Endothelial cell of umbilical vein (primary cell): ENCODE data around the gene MROH2A. TPM values are rescaled to one million over a fixed set of nuclear protein-coding genes. Genes with fewer than 3 reads are reported as not detected.

Experiments
- BruUV-seq: library from RNA; stranded (reverse); fragments of 400-500 nt; replicated peaks from 2 replicates; lab custom pipeline; 2021; lab: Mats Ljungman, UMichigan
- CTCF ChIA-PET: fragments of 300-600, 350-600 bp; sonication (Branson Sonifier 250); formaldehyde crosslinking; loops from one replicate; lab custom pipeline; 2021; ENCODE audit warnings: antibody characterized with exemption, inconsistent platforms; lab: Charles Lee
- POLR2A ChIA-PET: fragments of 300-600, 350-600 bp; sonication (Branson Sonifier 250); formaldehyde crosslinking; loops from one replicate; lab custom pipeline; 2021; ENCODE audit warnings: antibody characterized with exemption, inconsistent platforms; lab: Charles Lee
- DNase-seq: peaks from one replicate; pipeline ENCODE4 v3.0.0-alpha.2; 2011; ENCODE audit warnings: low read depth, low spot score
- FAIRE-seq: peaks from 2 replicates; lab custom pipeline; 2011; peaks lifted over from hg19 to GRCh38; lab: Jason Lieb, UNC
- H2AFZ ChIP-seq: 2 replicates; pipeline ENCODE4 v1.6.0; 2012; ENCODE audit warnings: low read depth, low read length, control low read depth, inconsistent platforms
- H3K27ac ChIP-seq: 2 replicates; pipeline ENCODE4 v1.5.1; 2011; ENCODE audit warnings: low read depth, mild to moderate bottlenecking, control low read depth, low read length, moderate library complexity; ENCODE audit not compliant: insufficient read depth
- H3K27me3 ChIP-seq, 2 experiments: 2 replicates each; pipeline versions ENCODE4 v1.6.0 to v1.6.1; 2011; ENCODE audit warnings: low read length in 2 of 2, mixed read lengths in 1 of 2; ENCODE audit not compliant: control insufficient read depth in 2 of 2, insufficient read depth in 2 of 2
- H3K36me3 ChIP-seq, 2 experiments: 2 replicates in 1 of 2; 3 replicates in 1 of 2; pipeline ENCODE4 v1.5.1; 2011; ENCODE audit warnings: low read length in 2 of 2, mild to moderate bottlenecking in 1 of 2, moderate library complexity in 1 of 2; ENCODE audit not compliant: control insufficient read depth in 2 of 2, insufficient read depth in 2 of 2; ENCODE audit errors: extremely low read depth in 1 of 2
- H3K4me1 ChIP-seq: 3 replicates; pipeline ENCODE4 v1.5.1; 2011; ENCODE audit warnings: mild to moderate bottlenecking, low read length; ENCODE audit not compliant: control insufficient read depth, insufficient read depth; ENCODE audit errors: extremely low read depth
- H3K4me2 ChIP-seq: 2 replicates; pipeline ENCODE4 v1.6.1; 2011; ENCODE audit warnings: low read length, control low read depth, mixed read lengths; ENCODE audit not compliant: insufficient read depth
- H3K4me3 ChIP-seq, 3 experiments: fragments of 200-600 bp in 1 of 3; sonication (generic), shearing (Covaris generic) in 1 of 3; replicated peaks in 1 of 3; 2 replicates each; pipeline ENCODE4 v1.5.1; 2011 to 2016; ENCODE audit warnings: control low read depth in 3 of 3, low read length in 3 of 3, mild to moderate bottlenecking in 2 of 3, inconsistent platforms in 1 of 3, low read depth in 1 of 3, moderate library complexity in 1 of 3; ENCODE audit not compliant: insufficient read depth in 1 of 3
- H3K79me2 ChIP-seq: 2 replicates; pipeline ENCODE4 v1.6.0; 2012; ENCODE audit warnings: low read length, inconsistent platforms; ENCODE audit not compliant: control insufficient read depth, insufficient read depth
- H3K9ac ChIP-seq: replicated peaks from 2 replicates; pipeline ENCODE3; 2011; ENCODE audit warnings: low read length, control low read depth; ENCODE audit not compliant: insufficient read depth; ENCODE audit errors: extremely low read depth
- H3K9me1 ChIP-seq: replicated peaks from 3 replicates; pipeline ENCODE4 v1.6.0; 2011; ENCODE audit warnings: mild to moderate bottlenecking, low read length; ENCODE audit not compliant: control insufficient read depth, insufficient read depth; ENCODE audit errors: extremely low read depth
- H3K9me3 ChIP-seq: replicated peaks from 2 replicates; pipeline ENCODE4 v1.5.1; 2012; ENCODE audit warnings: low read length, inconsistent platforms; ENCODE audit not compliant: control insufficient read depth, insufficient read depth
- H4K20me1 ChIP-seq: replicated peaks from 2 replicates; pipeline ENCODE3; 2011; ENCODE audit warnings: mild to moderate bottlenecking, low read length; ENCODE audit not compliant: control insufficient read depth, insufficient read depth; ENCODE audit errors: extremely low read depth
- EZH2 ChIP-seq: IDR thresholded peaks from 2 replicates; pipeline ENCODE4 v1.6.1; 2012; ENCODE audit warnings: borderline replicate concordance, low read depth, mild to moderate bottlenecking, moderate library complexity, low read length, inconsistent platforms; ENCODE audit not compliant: severe bottlenecking
- FOS ChIP-seq: IDR thresholded peaks from 2 replicates; pipeline ENCODE4 v1.6.1; 2011; ENCODE audit warnings: mild to moderate bottlenecking, low read length, moderate library complexity, borderline replicate concordance; ENCODE audit not compliant: insufficient read depth
- GATA2 ChIP-seq: IDR thresholded peaks from 2 replicates; pipeline ENCODE4 v1.7.0; 2011; ENCODE audit warnings: low read depth, mild to moderate bottlenecking, moderate library complexity, mixed read lengths, low read length; ENCODE audit not compliant: insufficient read length, insufficient read depth
- JUN ChIP-seq: IDR thresholded peaks from 2 replicates; pipeline ENCODE4 v1.6.1; 2011; ENCODE audit warnings: borderline replicate concordance, low read depth; ENCODE audit not compliant: insufficient read length, insufficient read depth
- MYC ChIP-seq: IDR thresholded peaks from one replicate; pipeline ENCODE4 v1.6.1; 2011; ENCODE audit warnings: mild to moderate bottlenecking, low read depth, low read length
- POLR2A ChIP-seq: IDR thresholded peaks from 2 replicates; pipeline ENCODE4 v1.6.1; 2012; ENCODE audit warnings: low read depth, mild to moderate bottlenecking, control low read depth, low read length
- POLR2AphosphoS5 ChIP-seq: IDR thresholded peaks from 2 replicates; pipeline ENCODE4 v1.6.1; 2012; ENCODE audit warnings: low read depth, mild to moderate bottlenecking, control low read depth, low read length, moderate library complexity; ENCODE audit not compliant: insufficient read depth
- dilution Hi-C: fragments of 300-500 bp; cut with MboI; formaldehyde crosslinking; loops from one replicate; pipeline ENCODE4 v1.15.0; 2019; ENCODE audit warnings: low sequenced_read_pairs; ENCODE audit not compliant: extremely low pct_ligation_motif_present
- intact Hi-C: fragments of 100-400 bp; cut with micrococcal nuclease; formaldehyde crosslinking; loops from one replicate; pipeline ENCODE4 v1.10.0; 2022
- polyA plus RNA-seq, 4 experiments: library from polyadenylated mRNA; depleted of rRNA in 3 of 4; stranded (reverse) in 3 of 4; unstranded in 1 of 4; fragments of >200 nt; gene quantifications; 2 replicates each; pipeline versions ENCODE4 v1.2.1 to v1.2.3, GENCODE V29; 2011 to 2012; ENCODE audit warnings: missing spikeins in 1 of 4
- total RNA-seq: library from RNA; stranded (reverse); gene quantifications from 2 replicates; pipeline ENCODE4 v1.2.3, GENCODE V29; 2021
- TF ChIP-seq, protein P1 (sequence below): IDR thresholded peaks from 2 replicates; pipeline ENCODE4 v1.6.1; 2011; ENCODE audit not compliant: insufficient read depth, insufficient read length
- TF ChIP-seq, protein P2 (sequence below), 2 donors: IDR thresholded peaks; 1 replicate in 1 of 2; 2 replicates in 1 of 2; pipeline ENCODE4 v1.5.1; 2011; ENCODE audit warnings: low read length in 2 of 2, mild to moderate bottlenecking in 2 of 2, moderate library complexity in 2 of 2, control low read depth in 1 of 2, inconsistent platforms in 1 of 2, low read depth in 1 of 2; ENCODE audit not compliant: insufficient read depth in 1 of 2; ENCODE audit errors: extremely low read depth in 1 of 2

The MROH2A gene
- total and polyA plus RNA-seq, 2 donors (not counting 3 experiments of a cell fraction or from before 2014, with no cell fraction given) = not detected

DNA sequence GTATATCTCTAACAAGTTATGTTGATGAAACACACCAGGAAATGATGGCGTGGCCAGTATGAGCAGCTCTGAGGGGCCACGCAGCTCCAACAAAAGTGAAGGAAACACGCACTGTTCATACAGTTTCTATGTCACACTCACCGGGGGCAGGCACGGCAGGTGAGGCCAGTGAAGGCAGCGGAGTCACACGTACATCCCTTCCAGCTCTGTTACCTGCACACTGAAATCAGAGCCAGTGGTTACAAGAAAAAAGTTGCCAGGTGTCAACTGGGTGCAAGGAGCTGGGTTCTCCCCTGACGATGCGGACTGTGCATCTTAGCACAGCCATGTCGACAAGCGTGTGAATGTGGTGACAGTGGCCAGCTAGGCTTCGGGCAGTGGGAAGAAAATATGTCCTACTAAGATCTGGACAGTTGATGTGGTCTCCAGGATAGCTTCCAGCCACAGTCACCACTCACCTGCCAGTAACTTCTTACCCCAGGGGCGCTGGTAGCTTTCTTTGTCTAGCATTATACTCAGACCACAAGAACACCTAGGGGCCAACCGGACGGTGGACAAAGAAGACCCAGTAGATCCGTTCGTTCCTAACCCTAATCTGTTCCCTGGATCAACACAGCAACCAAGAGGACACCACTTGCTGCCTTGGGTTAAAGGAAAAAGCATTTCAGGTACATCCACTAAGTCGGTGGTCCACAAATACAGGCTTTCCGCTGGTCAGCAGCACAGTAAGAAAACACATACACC, 66.1 kb downstream of the MROH2A start:
- ChIA-PET CTCF (interaction anchor here (1.2 kb wide), 1 partner anchor 11 kb away, joined by 3 read pairs; no protein-coding TSS in a partner anchor), POLR2A (no interaction called here)
- H4K20me1 ChIP-seq = no peaks in the 10 kb centered on the region
- DNase-seq = no peak
- H3K9ac ChIP-seq = no peak overlapping the region
- H3K9me3 ChIP-seq = no peaks in the 10 kb centered on the region
- intact Hi-C loops (no loop called here), dilution Hi-C loops (no loop called here)
- H3K27me3 ChIP-seq = no peaks in the 10 kb centered on the region
- H3K4me2 ChIP-seq = no peak overlapping the region
- no peak overlapping the region for H2AFZ ChIP-seq
- H3K9me1 ChIP-seq = no peaks in the 10 kb centered on the region
- TF ChIP-seq EZH2 (no peak), FOS (no peak), JUN (no peak), GATA2 (no peak), MYC (no peak), POLR2AphosphoS5 (no peak), POLR2A (no peak)
- TF ChIP-seq, protein P1, sequence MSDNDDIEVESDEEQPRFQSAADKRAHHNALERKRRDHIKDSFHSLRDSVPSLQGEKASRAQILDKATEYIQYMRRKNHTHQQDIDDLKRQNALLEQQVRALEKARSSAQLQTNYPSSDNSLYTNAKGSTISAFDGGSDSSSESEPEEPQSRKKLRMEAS = no peak
- TF ChIP-seq, protein P2, sequence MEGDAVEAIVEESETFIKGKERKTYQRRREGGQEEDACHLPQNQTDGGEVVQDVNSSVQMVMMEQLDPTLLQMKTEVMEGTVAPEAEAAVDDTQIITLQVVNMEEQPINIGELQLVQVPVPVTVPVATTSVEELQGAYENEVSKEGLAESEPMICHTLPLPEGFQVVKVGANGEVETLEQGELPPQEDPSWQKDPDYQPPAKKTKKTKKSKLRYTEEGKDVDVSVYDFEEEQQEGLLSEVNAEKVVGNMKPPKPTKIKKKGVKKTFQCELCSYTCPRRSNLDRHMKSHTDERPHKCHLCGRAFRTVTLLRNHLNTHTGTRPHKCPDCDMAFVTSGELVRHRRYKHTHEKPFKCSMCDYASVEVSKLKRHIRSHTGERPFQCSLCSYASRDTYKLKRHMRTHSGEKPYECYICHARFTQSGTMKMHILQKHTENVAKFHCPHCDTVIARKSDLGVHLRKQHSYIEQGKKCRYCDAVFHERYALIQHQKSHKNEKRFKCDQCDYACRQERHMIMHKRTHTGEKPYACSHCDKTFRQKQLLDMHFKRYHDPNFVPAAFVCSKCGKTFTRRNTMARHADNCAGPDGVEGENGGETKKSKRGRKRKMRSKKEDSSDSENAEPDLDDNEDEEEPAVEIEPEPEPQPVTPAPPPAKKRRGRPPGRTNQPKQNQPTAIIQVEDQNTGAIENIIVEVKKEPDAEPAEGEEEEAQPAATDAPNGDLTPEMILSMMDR (IDR thresholded peaks at IDR 0.05; ENCODE audit: extremely low read depth in 1 of 2, insufficient read depth in 1 of 2, low read depth in 1 of 2, low read length in 2 of 2) = no peak
- no peak for FAIRE-seq
- H3K4me3 ChIP-seq = no peak overlapping the region
- peaks cover 8 to 56% of the 10 kb centered on the region in 2 experiments for H3K36me3 ChIP-seq
- peaks cover 88% of the 10 kb centered on the region for H3K79me2 ChIP-seq
- H3K4me1 ChIP-seq = no peaks in the 10 kb centered on the region
- BruUV-seq = no TSS peak
- H3K27ac ChIP-seq = no peak overlapping the region
